ENCODE data around the gene LINC00305.

GRCh38 chr18:64091526-64091925 lies 57.4 kb downstream of the LINC00305 start:
- TF ChIP-seq, protein P1, sequence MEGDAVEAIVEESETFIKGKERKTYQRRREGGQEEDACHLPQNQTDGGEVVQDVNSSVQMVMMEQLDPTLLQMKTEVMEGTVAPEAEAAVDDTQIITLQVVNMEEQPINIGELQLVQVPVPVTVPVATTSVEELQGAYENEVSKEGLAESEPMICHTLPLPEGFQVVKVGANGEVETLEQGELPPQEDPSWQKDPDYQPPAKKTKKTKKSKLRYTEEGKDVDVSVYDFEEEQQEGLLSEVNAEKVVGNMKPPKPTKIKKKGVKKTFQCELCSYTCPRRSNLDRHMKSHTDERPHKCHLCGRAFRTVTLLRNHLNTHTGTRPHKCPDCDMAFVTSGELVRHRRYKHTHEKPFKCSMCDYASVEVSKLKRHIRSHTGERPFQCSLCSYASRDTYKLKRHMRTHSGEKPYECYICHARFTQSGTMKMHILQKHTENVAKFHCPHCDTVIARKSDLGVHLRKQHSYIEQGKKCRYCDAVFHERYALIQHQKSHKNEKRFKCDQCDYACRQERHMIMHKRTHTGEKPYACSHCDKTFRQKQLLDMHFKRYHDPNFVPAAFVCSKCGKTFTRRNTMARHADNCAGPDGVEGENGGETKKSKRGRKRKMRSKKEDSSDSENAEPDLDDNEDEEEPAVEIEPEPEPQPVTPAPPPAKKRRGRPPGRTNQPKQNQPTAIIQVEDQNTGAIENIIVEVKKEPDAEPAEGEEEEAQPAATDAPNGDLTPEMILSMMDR (CRISPR knock-in tag; IDR thresholded peaks at IDR 0.05) = no peak
- TF ChIP-seq FLYWCH1 (CRISPR knock-in tag; IDR thresholded peaks at IDR 0.05) = no peak
- TF ChIP-seq ZNF780A (CRISPR knock-in tag; IDR thresholded peaks at IDR 0.05) = no peak
